K562 (cell line): Measurements from ENCODE around the gene SH3BGR. TPM values are rescaled to one million over a fixed set of nuclear protein-coding genes. Genes with fewer than 3 reads are reported as not detected.
A peak's percentile ranks its signal among the peaks of the same experiment; 100 is the strongest.

Experiments used
- ATAC-seq: fragments of 200-7000 bp; cut with Tn5 transposase; 3 replicates; pipeline ENCODE4 v1.9.1; 2020; ENCODE audit warnings: moderate library complexity
- BruUV-seq: library from RNA; stranded (reverse); fragments of 400-500 nt; replicated peaks from 2 replicates; lab custom pipeline; 2021; lab: Mats Ljungman, UMichigan
- CTCF ChIA-PET: fragments of 300-600 bp; formaldehyde crosslinking; extraction: SDS; loops from one replicate; lab custom pipeline; 2021; ENCODE audit warnings: low intra/inter-chr PET ratio; lab: Yijun Ruan, JAX
- POLR2A ChIA-PET: fragments of 300-600, 350-650 bp; sonication (Branson Sonifier 250); formaldehyde crosslinking; extraction: SDS; loops from one replicate; lab custom pipeline; 2021; ENCODE audit warnings: antibody characterized with exemption, inconsistent platforms; lab: Yijun Ruan, JAX
- DNase-seq, 4 experiments: peaks; one replicate each; pipeline versions ENCODE4 v3.0.0 to v3.0.0-alpha.2; 2011 to 2018; ENCODE audit warnings: low spot score in 3 of 4, mixed read lengths in 3 of 4; ENCODE audit errors: extremely low read depth in 1 of 4
- FAIRE-seq: peaks from 2 replicates; lab custom pipeline; 2011; peaks lifted over from hg19 to GRCh38; lab: Jason Lieb, UNC
- H2AFZ ChIP-seq: 2 replicates; pipeline ENCODE4 v1.6.0; 2011; ENCODE audit warnings: low read depth, low read length, control low read depth, inconsistent platforms
- H3K27ac ChIP-seq: fragments of 200-600 bp; 3 replicates; pipeline ENCODE4 v1.8.0; 2011; ENCODE audit warnings: low read depth, mild to moderate bottlenecking, control low read depth, inconsistent platforms, low read length, moderate library complexity, mixed read lengths; ENCODE audit errors: extremely low read depth
- H3K27me3 ChIP-seq, 2 experiments: fragments of 300-600 bp in 1 of 2; 2 replicates in 1 of 2; 3 replicates in 1 of 2; pipeline versions ENCODE4 v1.6.0 to v1.8.0; 2011; ENCODE audit warnings: inconsistent platforms in 2 of 2, low read length in 2 of 2, mild to moderate bottlenecking in 1 of 2, mixed read lengths in 1 of 2, moderate library complexity in 1 of 2; ENCODE audit not compliant: control insufficient read depth in 2 of 2, insufficient read depth in 2 of 2
- H3K36me3 ChIP-seq: fragments of 300-600 bp; 3 replicates; pipeline ENCODE4 v1.8.0; 2011; ENCODE audit warnings: mild to moderate bottlenecking, low read length, inconsistent platforms; ENCODE audit not compliant: control insufficient read depth, insufficient read depth
- H3K4me1 ChIP-seq, 2 experiments: fragments of 200-600 bp in 1 of 2; replicated peaks in 1 of 2; 2 replicates in 1 of 2; 3 replicates in 1 of 2; pipeline versions ENCODE4 v1.5.1 to v1.8.0; 2011; ENCODE audit warnings: inconsistent platforms in 2 of 2, low read length in 2 of 2, mild to moderate bottlenecking in 1 of 2, mixed read lengths in 1 of 2, moderate library complexity in 1 of 2; ENCODE audit not compliant: control insufficient read depth in 2 of 2, insufficient read depth in 2 of 2
- H3K4me2 ChIP-seq: 2 replicates; pipeline ENCODE4 v1.6.1; 2011; ENCODE audit warnings: low read length, control low read depth, inconsistent platforms, mixed read lengths; ENCODE audit not compliant: insufficient read depth
- H3K4me3 ChIP-seq: fragments of 200-600 bp; sonication (generic), shearing (Covaris generic); 2 replicates; pipeline ENCODE4 v1.5.1; 2016; ENCODE audit warnings: control low read depth, inconsistent platforms
- H3K79me2 ChIP-seq: fragments of 200-600 bp; 3 replicates; pipeline ENCODE4 v1.8.0; 2011; ENCODE audit warnings: low read length, inconsistent platforms; ENCODE audit not compliant: control insufficient read depth, insufficient read depth
- H3K9ac ChIP-seq, 2 experiments: 2 replicates each; pipeline versions ENCODE4 v1.6.0 to v1.6.1; 2011; ENCODE audit warnings: low read depth in 2 of 2, low read length in 2 of 2, control low read depth in 1 of 2, inconsistent platforms in 1 of 2, mild to moderate bottlenecking in 1 of 2, mixed read lengths in 1 of 2; ENCODE audit not compliant: insufficient read depth in 1 of 2
- H3K9me1 ChIP-seq: one replicate; pipeline ENCODE4 v1.6.0; 2011; ENCODE audit warnings: inconsistent platforms, mild to moderate bottlenecking, low read length, moderate library complexity; ENCODE audit not compliant: control insufficient read depth, insufficient read depth
- H3K9me3 ChIP-seq: replicated peaks from 2 replicates; pipeline ENCODE4 v1.5.1; 2011; ENCODE audit warnings: low read depth, low read length, inconsistent platforms; ENCODE audit not compliant: control insufficient read depth, insufficient read depth
- H4K20me1 ChIP-seq: replicated peaks from 2 replicates; pipeline ENCODE4 v1.6.1; 2011; ENCODE audit warnings: low read length, inconsistent platforms, mixed read lengths; ENCODE audit not compliant: control insufficient read depth, insufficient read depth
- JUN ChIP-seq, 2 experiments: sonication (generic) in 1 of 2; formaldehyde crosslinking in 1 of 2; IDR thresholded peaks; 2 replicates each; pipeline versions ENCODE4 v1.6.1 to v1.8.0; 2012 to 2022; ENCODE audit warnings: borderline replicate concordance in 2 of 2, mild to moderate bottlenecking in 2 of 2, improper control_type of control experiment in 1 of 2, low read depth in 1 of 2, low read length in 1 of 2, missing genetic modification reagents in 1 of 2
- MEIS2 ChIP-seq: fragments of 450-650 bp; IDR thresholded peaks from 2 replicates; pipeline ENCODE4 v1.6.1; 2014; ENCODE audit warnings: mild to moderate bottlenecking; ENCODE audit not compliant: partially characterized antibody
- SRSF7 ChIP-seq: fragments of 200-400 bp; formaldehyde crosslinking; optimal IDR thresholded peaks from 2 replicates; pipeline ENCODE3; 2017; ENCODE audit warnings: mild to moderate bottlenecking, low read depth, low read length
- WGBS: fragments of 100-300 bp; shearing (Covaris generic); methylation state at CpG from one replicate; pipeline ENCODE4 v1.1.6; 2016; ENCODE audit warnings: low coverage, mixed read lengths; ENCODE audit not compliant: insufficient coverage; ENCODE audit errors: missing lambda C conversion rate; 5-methylcytosine and 5-hydroxymethylcytosine counted together
- in situ Hi-C: fragments of 300-500 bp; cut with MboI; formaldehyde crosslinking; loops from 4 replicates; pipeline ENCODE4 v1.15.0; 2018; ENCODE audit warnings: inconsistent platforms, mixed read lengths
- intact Hi-C: fragments of 100-400 bp; cut with micrococcal nuclease; formaldehyde crosslinking; loops from 2 replicates; pipeline ENCODE4 v1.14.2; 2022
- polyA plus RNA-seq, 8 experiments: library from polyadenylated mRNA; depleted of rRNA in 4 of 8; stranded (reverse) in 5 of 8; unstranded in 3 of 8; fragments of >200 nt; fragmentation: Nextera tagmentation in 2 of 8; fragmentation: Illumina TruSeq in 1 of 8; extraction: Ambion mirVana in 2 of 8; extraction: Trizol in 1 of 8; gene quantifications; 2 replicates each; pipeline versions ENCODE4 v1.2.1 to v1.2.3, GENCODE V29; 2011 to 2014; ENCODE audit warnings: inconsistent platforms in 1 of 8, missing spikeins in 1 of 8
- total RNA-seq, 7 experiments: library from RNA; depleted of rRNA in 6 of 7; stranded (reverse); fragments of >200 nt in 6 of 7; fragmentation: Illumina TruSeq in 2 of 7; extraction: Trizol in 2 of 7; gene quantifications; 2 replicates each; pipeline versions ENCODE4 v1.2.1 to v1.2.3, GENCODE V29; 2011 to 2021; ENCODE audit warnings: low replicate concordance in 1 of 7
- TF ChIP-seq, protein P1 (sequence below), 2 experiments: fragments of 450-650 bp; IDR thresholded peaks; 2 replicates each; pipeline ENCODE4 v1.6.1; 2018; ENCODE audit warnings: mild to moderate bottlenecking in 2 of 2, low read depth in 1 of 2; ENCODE audit not compliant: partially characterized antibody in 2 of 2
- TF ChIP-seq, protein P2 (sequence below): sonication (generic); formaldehyde crosslinking; IDR thresholded peaks from 2 replicates; pipeline ENCODE4 v1.8.0; 2023; ENCODE audit warnings: missing genetic modification reagents, mild to moderate bottlenecking, borderline replicate concordance
- TF ChIP-seq, protein P3 (sequence below), 2 experiments: IDR thresholded peaks in 1 of 2; conservative IDR thresholded peaks in 1 of 2; 2 replicates each; pipeline ENCODE4 v1.6.1; 2016; ENCODE audit warnings: low read depth in 2 of 2, mild to moderate bottlenecking in 1 of 2, missing compliant biosample characterization in 1 of 2, missing genetic modification characterization in 1 of 2, moderate library complexity in 1 of 2

Gene SH3BGR
- total and polyA plus RNA-seq, 9 of the 15 experiments (the other 6 are each of a cell fraction or from before 2014, with no cell fraction given) = 6.6 to 42.9 (median 25.6) TPM

DNA sequence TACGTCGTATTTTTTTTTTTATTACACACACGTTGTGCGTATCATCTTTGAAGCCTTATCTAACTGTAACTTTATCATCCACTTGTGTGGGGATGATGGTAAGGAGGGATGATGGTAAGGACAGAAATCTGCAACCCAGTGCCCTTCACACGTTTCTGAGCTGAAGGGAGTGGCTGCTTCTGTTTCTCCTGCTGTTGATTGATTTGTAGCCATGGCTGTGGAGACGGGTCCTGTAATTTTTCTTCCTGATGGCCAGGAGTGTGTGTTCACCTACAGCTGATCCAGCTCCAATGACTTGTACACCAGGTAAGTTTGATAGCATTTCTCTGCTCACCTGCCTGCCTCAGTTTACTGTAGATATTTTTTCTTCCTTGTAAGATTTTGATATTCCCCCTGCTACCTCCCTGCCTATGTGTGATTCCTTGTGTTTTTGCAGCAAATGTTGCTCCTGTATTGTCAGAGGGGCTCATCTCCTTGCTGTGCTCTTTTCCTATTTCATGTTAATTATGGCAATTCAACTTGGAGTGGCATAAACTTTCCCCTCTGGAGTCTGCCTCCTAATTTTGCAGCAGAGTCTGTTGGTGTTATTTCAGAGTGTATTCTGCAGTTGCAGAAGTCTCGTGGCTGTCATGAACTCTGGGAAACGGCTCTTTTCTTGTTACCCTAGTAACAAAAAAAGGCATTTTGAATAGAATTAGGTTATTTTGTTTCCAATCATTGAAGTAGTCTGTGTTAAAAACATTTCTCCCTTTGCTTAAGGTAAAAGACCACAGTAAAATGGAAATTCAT, 64.1 kb downstream of the SH3BGR start:
- DNase-seq = no peak
- Histone ChIP-seq H3K9me3 (no peaks in the 10 kb centered on the region), H4K20me1 (no peaks in the 10 kb centered on the region), H3K4me1 (no peaks in the 10 kb centered on the region; a peak in 1 of 5 replicates), H3K4me2 (no peak overlapping the region), H3K9me1 (no peaks in the 10 kb centered on the region), H3K4me3 (no peak overlapping the region), H2AFZ (no peak overlapping the region), H3K9ac (no peak overlapping the region), H3K27me3 (peaks cover 6 to 14% of the 10 kb centered on the region in 2 experiments; a peak in 2 of 5 replicates), H3K79me2 (no peaks in the 10 kb centered on the region), H3K27ac (no peak overlapping the region), H3K36me3 (no peaks in the 10 kb centered on the region)
- no TSS peak for BruUV-seq
- in situ Hi-C loops = no loop called here
- CTCF ChIA-PET = no interaction called here
- intact Hi-C loops = no loop called here
- no peak for FAIRE-seq
- POLR2A ChIA-PET = interaction anchor here (1.4 kb wide), 1 partner anchor 86 kb away, joined by 3 read pairs; no protein-coding TSS in a partner anchor
- no peak for ATAC-seq
- 8% methylated on average over 8 of the region's 8 CpGs for WGBS
- TF ChIP-seq JUN (IDR thresholded peaks at IDR 0.05; ENCODE audit: borderline replicate concordance, low read depth, low read length) (no peak), JUN (CRISPR knock-in tag; IDR thresholded peaks at IDR 0.05; ENCODE audit: borderline replicate concordance) (no peak), MEIS2 (peak; percentile 51), SRSF7 (no peak)
- TF ChIP-seq, protein P1, sequence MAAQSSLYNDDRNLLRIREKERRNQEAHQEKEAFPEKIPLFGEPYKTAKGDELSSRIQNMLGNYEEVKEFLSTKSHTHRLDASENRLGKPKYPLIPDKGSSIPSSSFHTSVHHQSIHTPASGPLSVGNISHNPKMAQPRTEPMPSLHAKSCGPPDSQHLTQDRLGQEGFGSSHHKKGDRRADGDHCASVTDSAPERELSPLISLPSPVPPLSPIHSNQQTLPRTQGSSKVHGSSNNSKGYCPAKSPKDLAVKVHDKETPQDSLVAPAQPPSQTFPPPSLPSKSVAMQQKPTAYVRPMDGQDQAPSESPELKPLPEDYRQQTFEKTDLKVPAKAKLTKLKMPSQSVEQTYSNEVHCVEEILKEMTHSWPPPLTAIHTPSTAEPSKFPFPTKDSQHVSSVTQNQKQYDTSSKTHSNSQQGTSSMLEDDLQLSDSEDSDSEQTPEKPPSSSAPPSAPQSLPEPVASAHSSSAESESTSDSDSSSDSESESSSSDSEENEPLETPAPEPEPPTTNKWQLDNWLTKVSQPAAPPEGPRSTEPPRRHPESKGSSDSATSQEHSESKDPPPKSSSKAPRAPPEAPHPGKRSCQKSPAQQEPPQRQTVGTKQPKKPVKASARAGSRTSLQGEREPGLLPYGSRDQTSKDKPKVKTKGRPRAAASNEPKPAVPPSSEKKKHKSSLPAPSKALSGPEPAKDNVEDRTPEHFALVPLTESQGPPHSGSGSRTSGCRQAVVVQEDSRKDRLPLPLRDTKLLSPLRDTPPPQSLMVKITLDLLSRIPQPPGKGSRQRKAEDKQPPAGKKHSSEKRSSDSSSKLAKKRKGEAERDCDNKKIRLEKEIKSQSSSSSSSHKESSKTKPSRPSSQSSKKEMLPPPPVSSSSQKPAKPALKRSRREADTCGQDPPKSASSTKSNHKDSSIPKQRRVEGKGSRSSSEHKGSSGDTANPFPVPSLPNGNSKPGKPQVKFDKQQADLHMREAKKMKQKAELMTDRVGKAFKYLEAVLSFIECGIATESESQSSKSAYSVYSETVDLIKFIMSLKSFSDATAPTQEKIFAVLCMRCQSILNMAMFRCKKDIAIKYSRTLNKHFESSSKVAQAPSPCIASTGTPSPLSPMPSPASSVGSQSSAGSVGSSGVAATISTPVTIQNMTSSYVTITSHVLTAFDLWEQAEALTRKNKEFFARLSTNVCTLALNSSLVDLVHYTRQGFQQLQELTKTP (IDR thresholded peaks at IDR 0.05; ENCODE audit: low read depth in 1 of 2, partially characterized antibody in 2 of 2) = no peak
- TF ChIP-seq, protein P2, sequence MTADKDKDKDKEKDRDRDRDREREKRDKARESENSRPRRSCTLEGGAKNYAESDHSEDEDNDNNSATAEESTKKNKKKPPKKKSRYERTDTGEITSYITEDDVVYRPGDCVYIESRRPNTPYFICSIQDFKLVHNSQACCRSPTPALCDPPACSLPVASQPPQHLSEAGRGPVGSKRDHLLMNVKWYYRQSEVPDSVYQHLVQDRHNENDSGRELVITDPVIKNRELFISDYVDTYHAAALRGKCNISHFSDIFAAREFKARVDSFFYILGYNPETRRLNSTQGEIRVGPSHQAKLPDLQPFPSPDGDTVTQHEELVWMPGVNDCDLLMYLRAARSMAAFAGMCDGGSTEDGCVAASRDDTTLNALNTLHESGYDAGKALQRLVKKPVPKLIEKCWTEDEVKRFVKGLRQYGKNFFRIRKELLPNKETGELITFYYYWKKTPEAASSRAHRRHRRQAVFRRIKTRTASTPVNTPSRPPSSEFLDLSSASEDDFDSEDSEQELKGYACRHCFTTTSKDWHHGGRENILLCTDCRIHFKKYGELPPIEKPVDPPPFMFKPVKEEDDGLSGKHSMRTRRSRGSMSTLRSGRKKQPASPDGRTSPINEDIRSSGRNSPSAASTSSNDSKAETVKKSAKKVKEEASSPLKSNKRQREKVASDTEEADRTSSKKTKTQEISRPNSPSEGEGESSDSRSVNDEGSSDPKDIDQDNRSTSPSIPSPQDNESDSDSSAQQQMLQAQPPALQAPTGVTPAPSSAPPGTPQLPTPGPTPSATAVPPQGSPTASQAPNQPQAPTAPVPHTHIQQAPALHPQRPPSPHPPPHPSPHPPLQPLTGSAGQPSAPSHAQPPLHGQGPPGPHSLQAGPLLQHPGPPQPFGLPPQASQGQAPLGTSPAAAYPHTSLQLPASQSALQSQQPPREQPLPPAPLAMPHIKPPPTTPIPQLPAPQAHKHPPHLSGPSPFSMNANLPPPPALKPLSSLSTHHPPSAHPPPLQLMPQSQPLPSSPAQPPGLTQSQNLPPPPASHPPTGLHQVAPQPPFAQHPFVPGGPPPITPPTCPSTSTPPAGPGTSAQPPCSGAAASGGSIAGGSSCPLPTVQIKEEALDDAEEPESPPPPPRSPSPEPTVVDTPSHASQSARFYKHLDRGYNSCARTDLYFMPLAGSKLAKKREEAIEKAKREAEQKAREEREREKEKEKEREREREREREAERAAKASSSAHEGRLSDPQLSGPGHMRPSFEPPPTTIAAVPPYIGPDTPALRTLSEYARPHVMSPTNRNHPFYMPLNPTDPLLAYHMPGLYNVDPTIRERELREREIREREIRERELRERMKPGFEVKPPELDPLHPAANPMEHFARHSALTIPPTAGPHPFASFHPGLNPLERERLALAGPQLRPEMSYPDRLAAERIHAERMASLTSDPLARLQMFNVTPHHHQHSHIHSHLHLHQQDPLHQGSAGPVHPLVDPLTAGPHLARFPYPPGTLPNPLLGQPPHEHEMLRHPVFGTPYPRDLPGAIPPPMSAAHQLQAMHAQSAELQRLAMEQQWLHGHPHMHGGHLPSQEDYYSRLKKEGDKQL (CRISPR knock-in tag) = no peak
- TF ChIP-seq, protein P3, sequence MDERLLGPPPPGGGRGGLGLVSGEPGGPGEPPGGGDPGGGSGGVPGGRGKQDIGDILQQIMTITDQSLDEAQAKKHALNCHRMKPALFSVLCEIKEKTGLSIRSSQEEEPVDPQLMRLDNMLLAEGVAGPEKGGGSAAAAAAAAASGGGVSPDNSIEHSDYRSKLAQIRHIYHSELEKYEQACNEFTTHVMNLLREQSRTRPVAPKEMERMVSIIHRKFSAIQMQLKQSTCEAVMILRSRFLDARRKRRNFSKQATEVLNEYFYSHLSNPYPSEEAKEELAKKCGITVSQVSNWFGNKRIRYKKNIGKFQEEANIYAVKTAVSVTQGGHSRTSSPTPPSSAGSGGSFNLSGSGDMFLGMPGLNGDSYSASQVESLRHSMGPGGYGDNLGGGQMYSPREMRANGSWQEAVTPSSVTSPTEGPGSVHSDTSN (CRISPR knock-in tag; IDR thresholded peaks at IDR 0.05; ENCODE audit: low read depth) = no peak
- TF ChIP-seq, protein P3 (tag; conservative IDR thresholded peaks at IDR 0.05; ENCODE audit: low read depth) = peak; percentile 51; the same call in 1 of the 2 replicates
